ENCODE measurements around the gene PLPPR1.

The PLPPR1 gene

DNA sequence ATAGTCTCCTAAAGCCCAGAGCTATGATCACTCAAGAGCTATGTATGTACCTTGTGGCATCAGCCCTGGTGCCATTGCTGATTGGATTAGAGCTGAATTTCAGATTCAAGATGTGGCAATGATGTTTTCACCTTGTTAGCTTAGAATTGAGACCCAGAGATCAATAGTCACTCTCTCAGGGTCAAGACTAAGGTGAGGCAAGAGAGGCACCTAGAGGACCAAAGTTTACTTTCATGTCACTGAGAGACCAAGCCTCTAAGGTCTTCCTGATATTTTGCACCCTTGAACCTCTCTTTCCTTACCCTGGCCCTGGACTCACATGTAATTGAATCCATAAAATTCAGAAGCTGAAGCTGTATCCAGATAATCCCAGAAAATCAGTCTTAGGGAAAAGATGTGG is 313.4 kb downstream of the PLPPR1 start:
- DNase-seq (ENCODE audit: low read depth, low spot score) = no peak

DNA sequence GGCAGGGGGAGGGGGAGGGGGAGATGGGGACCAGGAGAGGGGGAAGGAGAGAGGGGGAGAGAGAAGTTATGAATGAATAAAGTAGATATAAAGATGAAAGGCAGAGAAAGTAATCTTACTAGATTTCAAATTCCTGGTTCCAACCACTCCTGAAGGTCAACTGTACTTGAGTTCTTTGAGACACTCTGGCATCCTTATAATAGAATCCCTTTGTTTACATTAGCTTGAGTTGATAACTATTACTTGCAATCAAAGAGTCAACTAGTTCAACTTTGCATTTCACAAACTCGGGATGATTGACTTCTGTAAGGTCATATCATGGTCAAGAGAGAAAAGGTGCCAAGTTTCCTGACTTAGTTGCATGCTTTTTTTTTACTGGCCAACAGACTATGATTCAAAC is 314.1 kb downstream of the PLPPR1 start:
- DNase-seq (ENCODE audit: low read depth, low spot score) = no peak

DNA sequence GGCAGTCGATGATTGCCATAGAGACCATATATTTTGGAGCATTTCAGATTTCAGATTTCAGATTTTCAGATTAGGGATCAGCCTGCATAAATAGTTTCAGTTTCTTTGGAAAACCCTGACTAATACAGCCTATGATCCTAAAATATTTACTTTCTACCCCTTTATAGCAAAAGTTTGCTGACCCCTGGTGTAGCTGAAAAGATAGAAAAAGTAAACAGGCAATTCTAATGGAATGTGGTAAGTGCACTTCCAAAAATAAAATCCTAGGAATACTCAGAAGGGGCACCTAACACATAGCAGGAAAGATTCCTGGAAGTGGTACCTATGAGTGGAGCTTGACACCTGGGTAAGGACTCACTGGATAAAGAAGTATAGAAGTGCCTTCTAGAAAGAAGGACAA is 321.8 kb downstream of the PLPPR1 start:
- DNase-seq (ENCODE audit: low read depth, low spot score) = no peak

DNA sequence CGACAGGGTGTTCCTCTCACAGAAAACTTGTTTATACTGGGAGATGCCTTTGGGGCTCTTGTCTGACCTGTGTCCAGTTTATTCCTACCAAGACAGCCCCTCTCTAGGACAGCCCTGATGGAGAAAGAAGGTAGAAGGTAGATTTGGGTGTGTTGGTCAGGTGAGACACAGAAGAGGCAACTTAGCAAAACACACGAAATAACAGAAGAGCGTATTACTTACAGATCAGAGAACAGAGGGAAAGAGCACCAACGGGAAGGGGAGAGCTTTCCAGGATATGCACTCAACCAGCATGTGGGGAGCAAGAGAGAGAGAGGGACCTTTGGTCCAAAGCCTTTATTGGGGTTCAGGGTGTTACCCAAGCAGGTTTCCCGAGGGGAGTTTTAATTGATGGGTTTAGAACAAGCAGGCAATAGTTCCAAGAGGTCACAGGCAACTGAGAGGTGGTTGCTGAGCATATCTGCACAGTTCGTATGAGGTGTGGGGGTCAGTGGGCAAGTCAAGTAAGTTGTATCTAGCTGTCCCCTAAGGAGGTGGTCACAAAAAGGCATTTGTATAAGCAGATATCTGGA is 324.5 kb downstream of the PLPPR1 start:
- no peak for DNase-seq (ENCODE audit: low read depth, low spot score)

DNA sequence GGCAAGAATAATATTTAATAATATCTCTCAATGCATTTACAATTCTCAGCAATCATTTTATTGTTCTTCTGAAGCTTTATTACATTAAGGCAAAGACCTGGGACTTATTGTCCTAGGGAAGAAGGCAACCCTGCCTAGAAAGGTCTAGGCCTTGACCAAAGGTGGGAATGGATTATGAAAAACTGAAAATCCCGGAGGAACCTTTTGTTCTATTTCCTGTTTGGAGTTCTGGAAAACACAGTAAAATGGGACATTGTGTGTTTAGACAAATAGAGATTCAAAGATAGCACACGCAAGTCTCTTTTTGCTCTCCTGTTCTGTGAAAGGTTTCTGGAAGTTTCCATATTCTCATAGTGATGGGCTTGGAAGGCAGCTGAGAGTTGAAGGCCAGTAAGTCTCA is 325.2 kb downstream of the PLPPR1 start:
- no peak for DNase-seq (ENCODE audit: low read depth, low spot score)

DNA sequence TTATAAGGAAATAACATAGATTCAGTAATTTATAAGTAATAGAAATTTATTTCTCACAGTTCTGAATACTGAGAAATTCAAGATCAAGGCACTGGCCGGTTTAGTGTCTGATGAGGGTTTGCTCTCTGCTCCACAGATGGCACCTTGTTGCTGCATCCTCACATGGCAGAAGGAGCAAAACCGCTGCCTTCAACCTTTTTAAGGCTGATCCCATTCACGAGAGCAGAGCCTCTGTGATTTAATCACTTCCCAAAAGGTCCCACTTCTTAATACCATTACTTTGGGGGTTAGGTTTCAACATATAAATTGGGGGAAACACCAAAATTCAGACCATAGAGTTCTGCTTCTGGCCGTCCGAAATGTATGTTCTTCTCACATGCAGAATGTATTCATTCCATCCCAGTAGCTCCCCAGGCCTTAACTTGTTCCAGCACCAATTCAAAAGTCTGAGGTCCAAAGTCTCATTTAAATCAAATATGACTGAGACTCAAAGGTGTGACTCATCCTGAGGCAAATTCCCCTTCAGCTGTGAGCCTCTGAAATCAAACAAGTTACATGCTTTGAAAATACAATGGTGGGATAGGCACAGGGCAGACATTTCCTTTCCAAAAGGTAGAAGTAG is 325.7 kb downstream of the PLPPR1 start:
- DNase-seq (ENCODE audit: low read depth, low spot score) = no peak

DNA sequence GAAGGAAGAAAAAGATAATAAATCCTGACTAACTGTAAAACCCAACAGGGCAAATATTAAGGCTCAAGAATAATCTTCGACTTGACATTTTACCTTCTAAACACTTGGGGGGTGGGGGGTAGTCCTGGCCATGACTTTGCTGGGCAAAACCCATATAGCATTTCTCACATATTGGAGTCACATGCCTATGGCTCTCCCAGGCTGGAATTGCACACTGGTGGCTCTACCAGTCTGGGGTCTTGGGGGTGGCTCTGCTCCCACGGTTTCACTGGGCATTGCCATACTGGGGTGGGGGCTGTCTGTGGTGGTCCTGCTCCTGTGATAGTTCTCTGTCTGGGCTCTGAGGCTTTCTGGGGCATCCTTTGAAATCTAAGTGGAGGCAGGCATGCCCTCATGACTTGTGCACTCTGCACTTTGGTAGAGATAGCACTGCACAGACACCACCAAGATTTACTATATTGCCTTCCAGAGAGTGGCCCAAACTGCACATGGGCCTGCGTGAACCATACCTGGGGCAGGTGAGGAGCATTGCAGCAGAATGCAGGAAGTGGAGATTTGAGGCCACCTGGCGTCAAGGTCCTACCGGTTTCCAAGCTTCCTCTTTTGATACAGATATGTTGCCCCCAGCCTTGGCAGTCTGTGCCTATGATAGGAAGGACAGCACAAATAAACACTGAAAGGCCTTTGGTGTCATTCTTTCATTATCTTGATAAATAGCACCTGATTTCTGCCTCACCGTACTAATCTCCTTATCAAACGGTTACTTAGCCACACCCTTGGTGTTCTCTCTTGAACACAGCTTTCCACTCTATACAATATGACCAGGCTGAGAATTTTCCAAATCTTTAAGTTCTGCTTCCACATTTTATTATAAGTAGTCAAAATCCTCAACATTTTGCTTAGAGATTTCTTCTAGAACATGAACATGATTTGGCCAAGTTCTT is 326.5 kb downstream of the PLPPR1 start:
- no peak for DNase-seq (ENCODE audit: low read depth, low spot score)

DNA sequence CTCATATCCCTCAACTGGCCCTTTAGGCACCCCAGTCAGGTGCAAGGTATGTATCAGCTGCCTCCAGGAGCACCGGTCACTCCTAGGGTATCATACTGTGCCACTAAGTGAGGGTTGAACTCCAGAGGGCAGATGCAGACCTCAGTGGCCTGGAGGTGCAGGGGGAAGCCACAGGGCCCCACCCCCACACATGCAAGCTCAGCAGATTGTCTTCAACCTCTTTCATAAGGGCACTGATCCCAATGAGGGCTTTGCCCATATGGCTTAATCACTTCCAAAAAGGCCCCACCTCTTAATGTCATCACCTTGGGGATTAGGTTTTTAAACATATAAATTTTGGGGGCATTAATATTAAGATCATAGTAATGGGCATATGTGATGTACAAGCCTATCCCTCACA is 328.1 kb downstream of the PLPPR1 start:
- DNase-seq (ENCODE audit: low read depth, low spot score) = no peak

DNA sequence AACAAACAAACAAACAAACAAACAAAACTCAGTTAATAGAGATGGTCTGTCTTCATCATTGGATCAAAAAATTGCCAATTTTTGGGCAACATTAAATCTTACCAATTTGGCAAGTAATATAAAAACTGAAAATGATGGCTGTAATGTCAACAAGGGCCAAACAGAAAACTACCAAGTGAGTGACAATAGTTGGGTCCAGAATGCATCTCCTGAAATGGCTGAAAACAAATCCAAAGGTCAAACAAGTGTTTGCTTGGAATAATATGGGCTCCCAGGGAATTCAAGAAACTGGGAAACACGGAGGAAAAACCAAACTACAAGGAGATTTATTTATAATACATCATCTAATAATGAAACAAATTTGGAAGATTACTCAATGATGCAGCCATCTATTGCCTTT is 331.2 kb downstream of the PLPPR1 start:
- DNase-seq (ENCODE audit: low read depth, low spot score) = no peak

DNA sequence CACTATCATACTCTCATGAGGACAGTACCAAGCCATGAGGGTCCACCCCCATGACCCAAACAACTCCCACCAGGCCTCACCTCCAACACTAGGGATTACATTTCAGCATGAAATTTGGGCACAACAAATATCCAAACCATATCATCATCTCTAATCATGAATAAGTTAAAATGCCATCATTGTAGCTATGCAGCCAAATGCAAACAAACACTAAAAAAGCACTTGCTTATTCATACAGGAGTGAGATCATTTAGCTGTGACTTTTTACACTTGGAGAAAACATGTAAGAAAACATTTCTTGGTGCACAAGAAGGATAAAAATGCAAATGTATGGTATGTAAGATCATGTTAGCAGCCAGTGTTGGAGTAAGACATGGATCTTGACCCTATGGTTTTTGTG is 332.1 kb downstream of the PLPPR1 start:
- no peak for DNase-seq (ENCODE audit: low read depth, low spot score)

DNA sequence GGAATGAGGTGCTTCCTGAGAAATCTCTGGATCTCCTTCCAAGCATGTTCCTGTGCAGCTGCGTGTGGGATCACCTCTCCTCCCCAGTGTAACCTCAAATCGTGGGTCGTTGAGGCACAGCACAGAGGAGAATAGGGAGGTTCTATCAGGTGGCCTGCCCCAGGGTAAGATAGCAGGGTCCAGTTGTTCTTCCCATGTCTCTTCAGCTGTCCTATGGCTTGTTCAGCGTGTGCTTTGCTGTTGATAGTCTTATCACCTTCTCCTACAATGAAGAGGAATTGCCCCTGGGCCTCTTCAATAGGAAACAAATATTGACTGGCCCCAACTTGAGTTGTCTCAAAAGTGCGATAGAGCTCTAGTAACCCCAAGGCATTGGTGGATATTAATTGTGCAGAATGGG is 333.9 kb downstream of the PLPPR1 start:
- no peak for DNase-seq (ENCODE audit: low read depth, low spot score)

DNA sequence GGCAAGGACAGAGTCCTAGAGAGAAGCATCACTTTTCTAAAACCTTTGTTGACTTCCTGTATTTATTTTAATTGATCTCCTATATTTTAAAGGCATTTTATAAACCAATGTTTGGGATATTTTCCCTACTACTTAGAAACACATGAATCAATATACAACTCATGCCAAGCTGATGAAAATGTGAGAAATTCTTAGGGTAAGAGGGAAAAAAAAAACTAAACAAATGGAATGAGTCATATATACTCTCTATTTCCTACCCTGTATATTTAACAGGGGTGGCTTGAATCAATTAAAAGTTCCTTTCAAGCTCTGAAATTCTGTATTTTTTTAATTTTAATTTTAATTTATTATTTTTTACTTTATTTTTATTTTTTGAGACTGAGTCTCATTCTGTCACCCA is 336.7 kb downstream of the PLPPR1 start:
- no peak for DNase-seq (ENCODE audit: low read depth, low spot score)

DNA sequence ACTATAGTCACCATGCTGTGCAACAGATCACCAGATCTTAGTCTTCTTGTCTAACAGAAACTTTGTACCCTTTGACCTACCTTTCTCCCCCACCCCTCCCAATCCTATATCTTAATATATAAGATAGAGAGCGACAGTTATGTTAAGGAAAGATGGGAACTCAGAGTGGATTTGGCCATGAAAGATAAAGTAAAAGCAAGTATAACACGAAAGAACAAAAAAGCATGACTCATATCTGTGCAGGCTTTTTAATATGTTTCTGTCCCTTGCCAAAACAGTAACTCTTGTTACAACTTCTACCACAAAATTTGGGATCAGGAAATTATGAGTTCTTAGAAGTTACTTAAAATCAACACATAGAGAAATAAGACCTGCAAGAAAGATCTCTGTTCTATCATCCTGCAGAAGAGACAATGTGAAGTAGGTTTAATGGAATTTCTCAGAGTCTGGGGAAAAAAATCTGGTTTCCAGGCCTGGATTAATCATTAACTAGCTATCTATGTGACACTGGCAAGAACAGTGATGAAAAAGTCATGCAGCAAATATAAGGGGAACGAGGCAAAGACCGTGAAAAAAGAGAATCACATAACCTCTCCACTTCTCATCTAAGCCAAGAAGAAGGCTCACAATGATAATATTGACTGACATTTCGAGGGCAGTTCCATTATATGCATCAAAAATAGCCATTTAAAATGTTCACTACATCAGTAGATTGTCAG is 337.7 kb downstream of the PLPPR1 start:
- no peak for DNase-seq (ENCODE audit: low read depth, low spot score)

DNA sequence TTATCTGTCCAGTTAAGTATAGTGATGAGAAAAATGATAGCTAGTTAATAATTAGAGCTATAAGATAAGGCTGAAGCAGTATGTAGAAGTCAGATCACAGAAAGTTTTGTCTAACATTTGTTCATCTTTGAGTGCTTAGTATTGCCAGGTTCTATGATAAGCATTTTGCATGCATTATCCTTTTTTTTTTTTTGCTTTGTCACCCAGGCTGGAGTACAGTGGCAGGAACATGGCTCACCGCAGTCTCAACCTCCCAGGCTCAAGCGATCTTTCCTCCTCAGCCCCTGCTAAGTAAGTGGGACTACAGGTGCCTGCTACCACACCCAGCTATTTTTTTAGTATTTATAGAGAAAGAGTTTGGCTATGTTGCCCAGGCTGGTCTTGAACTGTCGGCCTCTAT is 338.8 kb downstream of the PLPPR1 start:
- DNase-seq (ENCODE audit: low read depth, low spot score) = no peak

DNA sequence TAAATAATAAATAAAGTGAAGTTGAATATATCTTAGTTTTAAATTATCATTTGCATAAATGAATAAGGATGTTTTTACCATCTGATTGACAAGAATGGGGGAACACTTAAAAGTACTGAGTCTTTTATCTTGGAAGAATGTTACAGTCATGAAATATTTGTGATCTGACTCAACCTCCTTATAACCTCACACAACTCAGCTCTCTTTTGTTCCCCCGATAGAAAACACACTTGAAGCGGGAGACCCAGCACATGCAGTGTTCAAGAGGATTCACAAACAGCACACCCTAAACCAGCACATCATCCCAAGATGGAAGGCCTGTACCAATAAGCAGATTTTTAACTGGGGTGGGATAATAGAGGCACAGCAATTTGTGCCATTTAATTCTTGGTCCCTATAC is 340.8 kb downstream of the PLPPR1 start:
- DNase-seq (ENCODE audit: low read depth, low spot score) = no peak

DNA sequence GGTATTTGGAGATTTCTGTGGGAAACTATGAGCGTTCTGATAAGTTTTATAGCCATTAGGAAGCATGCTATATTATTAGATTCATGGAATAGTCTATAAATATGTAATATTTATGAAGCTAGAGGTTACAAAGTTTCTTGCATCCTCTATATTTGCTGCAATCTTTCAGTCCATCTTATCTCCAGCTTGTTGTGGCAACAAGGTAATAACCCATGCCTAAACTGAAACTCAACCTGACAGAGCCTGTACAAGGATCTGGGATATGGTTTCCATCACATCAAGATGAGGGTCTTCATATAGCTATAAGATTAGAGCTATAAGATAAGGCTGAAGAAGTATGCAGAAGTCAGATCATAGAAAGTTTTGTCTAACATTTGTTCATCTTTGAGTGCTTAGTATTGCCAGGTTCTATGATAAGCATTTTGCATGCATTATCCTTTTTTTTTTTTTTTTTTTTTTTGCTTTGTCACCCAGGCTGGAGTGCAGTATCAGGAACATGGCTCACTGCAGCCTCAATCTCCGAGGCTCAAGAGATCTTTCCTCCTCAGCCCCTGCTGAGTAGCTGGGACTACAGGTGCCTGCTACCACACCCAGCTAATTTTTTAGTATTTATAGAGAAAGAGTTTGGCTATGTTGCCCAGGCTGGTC is 341.5 kb downstream of the PLPPR1 start:
- DNase-seq (ENCODE audit: low read depth, low spot score) = no peak

DNA sequence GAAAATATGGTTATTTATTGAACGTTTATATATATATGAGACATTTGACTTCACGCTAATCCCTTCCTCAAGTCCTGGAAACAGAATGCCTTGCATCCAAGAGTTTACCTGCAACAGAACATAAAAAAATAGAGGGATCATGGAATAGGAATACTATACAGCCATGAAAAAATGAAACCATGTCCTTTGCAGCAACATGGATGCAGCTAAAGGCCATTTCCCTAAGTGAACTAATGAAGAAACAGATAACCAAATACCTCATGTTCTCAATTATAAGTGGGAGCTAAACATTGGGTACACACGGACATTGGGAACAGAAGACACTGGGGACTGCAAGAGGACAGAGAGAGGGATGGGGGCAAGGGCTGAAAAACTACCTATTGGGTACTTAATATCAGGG is 343.3 kb downstream of the PLPPR1 start:
- no peak for DNase-seq (ENCODE audit: low read depth, low spot score)

DNA sequence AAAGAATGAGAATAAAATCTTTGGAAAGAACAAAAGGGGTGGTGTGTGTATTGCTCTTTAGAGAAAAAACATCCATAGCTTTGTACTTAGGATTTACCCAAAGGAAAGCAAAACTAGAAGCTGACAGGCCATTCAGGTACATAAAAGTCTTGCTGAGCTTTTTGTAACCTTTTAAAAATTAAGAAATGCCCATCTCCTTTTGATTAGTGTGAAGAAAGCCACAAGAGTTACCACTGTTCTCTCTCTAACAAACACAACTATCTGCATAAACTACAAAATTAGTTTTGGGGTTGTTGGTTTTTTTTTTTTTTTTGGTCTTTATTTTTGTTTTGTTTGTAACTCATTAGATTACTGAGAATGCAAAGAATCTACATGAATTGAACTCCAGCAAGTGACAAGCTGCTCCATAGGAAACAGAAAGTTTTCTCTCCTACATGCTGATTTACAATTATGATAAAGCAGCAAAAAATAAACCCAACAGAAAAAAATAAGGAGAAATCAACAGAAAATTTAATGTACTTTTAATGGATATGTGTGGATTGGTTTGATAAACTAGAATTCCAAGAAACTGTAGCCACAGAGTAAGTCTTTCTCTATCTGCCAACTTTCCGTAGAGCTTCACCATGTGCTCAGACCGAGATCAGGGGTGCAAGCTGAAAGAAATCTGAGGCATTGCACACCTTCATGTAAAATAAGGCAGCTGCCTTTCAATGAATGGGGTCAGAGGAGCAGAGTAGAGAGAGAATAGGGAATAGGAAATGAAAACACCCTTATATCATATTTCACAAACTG is 344.0 kb downstream of the PLPPR1 start:
- DNase-seq (ENCODE audit: low read depth, low spot score) = no peak
